Measurements from ENCODE around the gene TUBE1.

The TUBE1 gene

GRCh38 chr6:112022749-112023148 lies 64.5 kb downstream of the TUBE1 start:
- Histone ChIP-seq H3K27me3 (no peaks in the 10 kb centered on the region), H3K9me3 (replicated peaks in 1 of 11) (peaks cover 0 to 26% (median 12%) of the 10 kb centered on the region in 11 experiments; a peak in 13 of 22 replicates), H3K36me3 (no peaks in the 10 kb centered on the region), H4K20me1 (no peaks in the 10 kb centered on the region), H3K4me2 (no peak overlapping the region), H3K9ac (no peak overlapping the region), H3K4me1 (peaks cover 1 to 7% (median 6%) of the 10 kb centered on the region in 10 experiments; a peak in 19 of 20 replicates), H3K27ac (no peak overlapping the region), H3K4me3 (no peak overlapping the region)
- no peak for TF ChIP-seq Cebpa-rat (IDR thresholded peaks at IDR 0.05)

- no peaks in the 10 kb centered on the region for H3K4me1 ChIP-seq
- H3K4me2 ChIP-seq: no peak overlapping the region
- H3K4me3 ChIP-seq: no peak overlapping the region
- no peak for TF ChIP-seq Cebpa-rat (IDR thresholded peaks at IDR 0.05)
- H3K27ac ChIP-seq: no peak overlapping the region
- no peaks in the 10 kb centered on the region for H3K36me3 ChIP-seq
- H3K9me3 ChIP-seq (replicated peaks in 1 of 11): peaks cover 0 to 24% (median 12%) of the 10 kb centered on the region in 11 experiments; a peak in 13 of 22 replicates
- no peak overlapping the region for H3K9ac ChIP-seq
- H4K20me1 ChIP-seq: no peaks in the 10 kb centered on the region
- H3K27me3 ChIP-seq: no peaks in the 10 kb centered on the region
Measured at GRCh38 chr6:112021691-112022310, 65.5 kb downstream of the TUBE1 start.

Measured in BLaER1 treated with 17β-estradiol and CSF1 and Interleukin-3, amounts not matched to agents 10 nM and 100 nM (cell line).